T-helper 2 cell (primary cell): ENCODE data around the gene CDH16.
A peak's percentile ranks its signal among the peaks of the same experiment; 100 is the strongest.

Experiments
- DNase-seq, 5 experiments: peaks; one replicate each; pipeline versions ENCODE4 v3.0.0 to v3.0.0-alpha.2; 2012 to 2022

Gene CDH16

DNA sequence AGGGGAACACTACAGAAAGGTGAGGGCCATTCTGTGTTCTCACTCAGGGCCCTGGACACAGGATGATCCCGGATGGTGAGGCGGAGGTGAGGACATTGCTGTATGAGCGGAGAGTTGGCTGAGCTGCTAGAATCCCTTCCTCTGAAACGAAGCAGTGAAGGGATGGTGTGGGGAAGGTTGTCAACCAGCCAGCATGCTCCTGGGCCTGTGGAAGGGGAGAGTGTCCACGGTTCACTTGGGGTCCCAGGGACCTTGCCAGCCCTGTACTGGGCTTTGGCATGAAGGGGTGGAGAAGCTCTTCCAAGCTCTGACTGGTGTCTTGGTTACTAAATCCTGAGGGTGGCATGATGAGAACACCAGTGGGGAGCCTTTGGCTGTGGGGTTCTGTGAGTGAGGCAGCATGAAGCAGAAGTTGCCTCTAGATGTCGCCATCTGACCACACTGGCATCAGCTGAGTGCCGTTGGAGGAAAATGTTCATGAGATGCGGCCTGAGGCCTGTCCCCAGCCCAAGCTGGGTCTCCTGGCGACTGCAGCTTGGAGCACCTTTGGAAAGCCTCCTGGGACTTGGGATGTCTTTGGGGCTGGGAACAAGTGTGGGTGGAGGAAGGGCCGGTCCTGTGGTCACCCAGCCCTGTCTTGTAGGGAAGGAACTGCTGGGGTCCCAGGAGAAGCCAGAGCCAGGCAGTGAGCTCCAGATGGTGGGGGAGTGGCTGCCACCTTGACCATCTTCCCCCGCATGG, 23.6 kb downstream of the CDH16 start:
- DNase-seq, result peak in 4 of 5 experiments; percentile 20 to 76 (median 23)

DNA sequence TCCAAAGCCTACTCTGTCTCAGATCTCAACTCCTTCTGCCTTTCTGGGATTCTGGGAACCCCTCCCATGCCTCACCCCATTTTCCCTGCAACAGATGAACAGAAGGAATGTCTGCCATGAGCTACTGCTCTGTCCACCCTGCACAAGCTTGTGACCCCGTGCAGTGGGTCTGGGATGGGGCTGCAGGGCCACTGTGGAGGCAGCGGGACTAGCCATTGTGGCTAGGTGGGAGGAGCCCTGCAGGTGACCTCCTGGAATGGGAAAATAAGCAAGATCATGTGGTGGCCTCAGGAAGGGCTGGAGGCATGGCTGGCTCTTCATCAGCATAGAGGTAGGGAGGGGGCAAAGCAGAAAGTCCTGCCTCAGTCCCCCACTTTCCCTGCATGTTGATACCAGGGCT, 24.6 kb downstream of the CDH16 start:
- no peak for DNase-seq

DNA sequence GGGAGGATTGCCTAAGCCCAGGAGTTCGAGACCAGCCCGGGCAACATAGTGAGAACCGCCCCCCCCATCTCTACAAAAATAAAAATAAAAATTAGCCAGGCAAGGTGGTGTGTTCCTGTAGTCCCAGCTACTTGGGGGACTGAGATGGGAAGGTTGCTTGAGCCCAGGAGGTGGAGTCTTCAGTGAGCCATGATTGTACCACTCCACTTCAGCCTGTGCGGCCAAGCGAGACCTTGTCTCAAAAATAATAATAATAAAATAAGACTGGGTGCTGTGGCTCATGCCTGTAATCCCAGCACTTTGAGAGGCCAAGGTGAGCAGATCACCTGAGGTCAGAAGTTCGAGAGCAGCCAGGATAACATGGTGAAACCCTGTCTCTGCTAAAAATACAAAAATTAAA, 26.9 kb downstream of the CDH16 start:
- no peak for DNase-seq

DNA sequence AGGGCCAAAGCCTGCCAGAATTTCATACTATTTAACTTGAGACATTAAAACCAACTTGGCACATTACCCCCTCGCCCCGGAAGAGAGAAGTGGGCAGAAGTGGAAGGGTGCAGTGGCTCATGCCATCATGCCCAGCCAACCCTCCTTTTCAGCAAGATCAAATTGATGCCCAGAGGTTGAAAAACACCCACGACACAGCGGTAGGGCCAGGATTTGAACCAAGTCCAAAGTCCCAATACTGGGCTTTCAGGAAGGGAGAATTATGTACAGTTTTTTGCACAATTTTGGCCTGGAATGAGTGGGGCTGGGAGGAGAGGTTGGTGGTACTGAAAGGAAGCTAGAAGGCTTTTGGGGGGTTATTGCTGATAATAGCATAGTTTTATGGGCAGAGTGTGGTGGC, 27.3 kb downstream of the CDH16 start:
- no peak for DNase-seq

DNA sequence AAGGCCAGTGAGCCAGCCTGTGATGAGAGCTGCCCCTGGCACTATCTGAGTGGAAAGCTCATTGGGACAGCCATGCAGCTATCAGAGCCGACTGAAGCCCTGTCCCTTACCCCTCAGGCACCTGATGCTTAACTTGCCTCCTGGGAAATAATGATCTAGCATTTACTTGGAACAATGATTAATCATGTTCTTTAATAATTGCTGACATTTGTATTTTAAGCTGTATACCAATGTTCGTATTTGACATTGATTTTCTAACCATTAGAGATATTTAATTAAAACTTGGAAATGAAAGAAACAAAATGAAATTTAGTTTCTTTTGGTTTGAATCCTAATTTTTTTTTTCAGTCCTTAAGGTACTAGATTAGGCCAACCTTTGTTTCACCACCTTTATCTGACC, 27.9 kb downstream of the CDH16 start:
- no peak for DNase-seq

DNA sequence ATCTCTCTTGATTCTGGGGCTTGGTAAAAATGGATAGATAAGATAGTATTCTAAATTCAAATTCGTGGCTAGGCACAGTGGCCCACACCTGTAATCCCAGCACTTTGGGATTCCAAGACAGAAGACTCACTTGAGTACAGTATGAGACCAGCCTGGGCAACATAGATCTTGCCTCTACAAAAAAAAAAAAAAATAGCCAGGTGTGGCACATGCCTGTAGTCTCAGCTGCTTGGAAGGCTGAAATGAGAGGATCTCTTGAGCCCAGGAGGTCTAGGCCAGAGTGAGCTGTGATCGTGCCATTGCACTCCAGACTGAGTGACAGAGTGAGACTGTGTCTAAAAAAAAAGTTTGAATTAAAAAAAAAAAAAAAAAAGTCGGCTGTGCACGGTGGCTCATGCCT, 29.1 kb downstream of the CDH16 start:
- no peak for DNase-seq

GRCh38 chr16:66888647-66889615, 29.8 kb downstream of the CDH16 start:
- DNase-seq, result no peak

GRCh38 chr16:66886914-66887313, 31.8 kb downstream of the CDH16 start:
- no peak for DNase-seq

DNA sequence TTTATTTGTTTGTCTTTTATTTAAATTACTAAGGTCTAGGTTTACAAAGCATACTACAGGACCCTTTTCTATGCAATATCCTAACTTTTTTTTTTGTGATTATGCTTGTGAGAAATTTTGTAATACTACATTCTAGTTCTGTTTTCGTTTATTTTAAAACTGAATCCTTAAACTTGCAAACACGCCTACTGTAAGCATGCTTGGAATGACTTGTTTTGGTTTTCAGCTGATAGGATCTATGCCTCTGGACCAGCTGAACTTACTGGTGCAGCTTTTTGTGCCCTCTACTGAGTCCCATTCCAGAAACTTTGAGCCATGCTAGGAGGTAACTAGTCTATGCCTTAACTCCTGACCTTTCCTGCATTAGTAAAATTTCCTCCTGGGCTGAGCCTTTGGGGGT, 32.4 kb downstream of the CDH16 start:
- DNase-seq, result no peak

GRCh38 chr16:66885491-66885890, 33.2 kb downstream of the CDH16 start:
- DNase-seq, result no peak

GRCh38 chr16:66882702-66883101, 36.0 kb downstream of the CDH16 start:
- DNase-seq, result no peak

DNA sequence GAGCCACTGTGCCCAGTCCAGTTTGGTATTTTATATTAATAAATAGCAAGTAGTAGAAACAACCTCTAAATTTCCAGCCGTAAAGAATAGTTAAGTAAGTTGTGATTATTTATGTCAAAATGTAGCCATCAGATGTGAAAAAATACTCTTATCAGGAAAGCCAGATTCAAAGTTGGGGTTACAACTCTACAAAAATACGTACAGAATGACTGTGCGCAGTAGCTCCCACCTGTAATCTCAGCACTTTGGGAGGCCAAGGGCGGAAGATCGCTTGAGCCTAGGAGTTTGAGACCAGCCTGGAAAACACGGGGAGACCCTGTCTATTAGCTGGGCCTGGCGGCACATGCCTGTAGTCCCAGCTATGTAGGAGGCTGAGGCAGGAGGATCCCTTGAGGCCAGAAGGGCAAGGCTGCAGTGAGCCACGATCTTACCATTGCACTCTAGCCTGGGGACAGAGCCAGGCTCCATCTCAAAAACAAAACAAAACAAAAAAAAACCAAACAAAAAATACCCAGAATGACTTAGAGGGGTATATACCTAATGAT, 36.6 kb downstream of the CDH16 start:
- DNase-seq, result no peak

DNA sequence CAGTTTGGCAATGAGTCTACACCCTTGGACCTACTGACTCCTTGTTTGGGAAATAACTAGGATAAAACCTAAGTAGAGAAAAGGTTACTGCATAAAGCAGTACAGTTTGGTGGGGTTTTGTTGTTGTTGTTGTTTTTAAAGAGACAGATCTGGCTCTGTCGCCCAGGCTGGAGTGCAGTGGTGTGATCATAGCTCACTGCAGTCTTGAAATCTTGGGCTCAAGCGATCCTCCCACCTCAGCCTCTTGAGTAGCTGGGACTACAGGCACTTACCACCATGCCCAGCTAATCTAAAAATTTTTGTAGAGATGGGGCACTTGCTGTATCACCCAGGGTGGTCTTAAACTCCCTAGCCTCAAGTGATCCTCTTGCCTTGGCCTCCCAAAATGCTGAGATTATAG, 37.1 kb downstream of the CDH16 start:
- DNase-seq, result no peak

- peak in 1 of 5 experiments; percentile 48 for DNase-seq
These were observed 37.7 kb downstream of the CDH16 start for GRCh38 chr16:66881014-66881417.

- peak; percentile 68 to 95 (median 84) for DNase-seq
These were observed 38.2 kb downstream of the CDH16 start, which contains the start of gene PDP2 for GRCh38 chr16:66880288-66881013. TSS of gene PDP2 (plus strand) at chr16:66880515. CDS start at chr16:66884285, 3,770 bp downstream.

- DNase-seq, result peak in 2 of 5 experiments; percentile 54 to 66
These were observed 40.6 kb downstream of the CDH16 start for GRCh38 chr16:66878067-66878466.

- peak in 1 of 5 experiments; percentile 72 for DNase-seq
These were observed 44.5 kb downstream of the CDH16 start for GRCh38 chr16:66874079-66874775.

DNA sequence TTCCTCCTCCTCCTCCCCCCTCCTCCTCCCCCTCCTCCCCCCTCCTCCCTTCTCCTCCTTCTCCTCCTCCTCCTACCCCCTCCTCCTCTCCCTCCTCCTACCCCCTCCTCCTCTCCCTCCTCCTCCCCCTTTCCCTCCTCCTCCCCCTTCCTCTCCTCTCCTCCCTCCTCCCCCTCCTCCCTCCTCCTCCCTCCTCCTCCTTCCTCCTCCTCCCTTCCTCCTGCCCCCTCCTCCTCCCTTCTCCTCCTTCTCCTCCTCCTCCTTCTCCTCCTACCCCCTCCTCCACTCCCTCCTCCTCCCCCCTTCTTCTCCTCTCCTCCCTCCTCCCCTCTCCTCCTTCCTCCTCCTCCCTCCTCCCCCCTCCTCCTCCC, 45.0 kb downstream of the CDH16 start:
- DNase-seq, result no peak

DNA sequence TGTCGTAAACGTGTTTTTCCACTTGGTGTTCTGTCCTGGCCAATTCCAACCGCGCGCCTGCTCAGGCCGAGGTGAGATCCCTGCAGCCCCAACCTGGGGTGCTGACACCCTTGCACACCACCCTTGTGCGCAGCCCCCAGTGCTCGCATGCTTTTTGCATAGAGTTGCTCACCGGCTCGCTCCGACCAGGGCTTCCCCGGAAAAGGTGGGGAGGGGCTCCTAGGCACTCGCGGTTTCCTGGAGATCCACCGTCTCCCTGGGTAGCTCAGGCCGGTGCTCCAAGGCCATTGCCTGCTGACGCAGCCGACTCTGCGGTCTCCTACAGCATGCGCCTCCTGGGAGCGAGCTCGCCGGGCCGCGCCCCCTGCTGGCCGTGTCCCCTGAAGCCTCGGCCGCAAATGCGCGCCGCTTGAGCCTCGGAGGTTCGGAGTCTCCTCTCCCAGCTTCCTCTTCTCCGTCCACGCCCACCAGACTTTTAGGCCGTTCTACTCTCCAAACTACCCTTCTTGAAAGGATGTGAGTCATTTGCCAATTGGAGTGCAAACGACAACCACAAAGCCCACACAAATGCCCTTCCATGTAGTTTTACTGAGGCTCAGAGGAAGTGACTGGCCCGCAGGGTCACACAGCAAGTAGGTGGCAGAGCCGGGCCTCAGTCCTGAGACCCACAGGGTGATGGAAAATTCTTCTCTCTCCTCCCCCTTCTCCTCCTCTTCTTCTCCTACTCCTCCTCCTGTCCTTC, 45.6 kb downstream of the CDH16 start:
- peak; percentile 69 to 98 (median 83) for DNase-seq

- DNase-seq, result no peak
These were observed 46.1 kb downstream of the CDH16 start for GRCh38 chr16:66872559-66872942.

DNA sequence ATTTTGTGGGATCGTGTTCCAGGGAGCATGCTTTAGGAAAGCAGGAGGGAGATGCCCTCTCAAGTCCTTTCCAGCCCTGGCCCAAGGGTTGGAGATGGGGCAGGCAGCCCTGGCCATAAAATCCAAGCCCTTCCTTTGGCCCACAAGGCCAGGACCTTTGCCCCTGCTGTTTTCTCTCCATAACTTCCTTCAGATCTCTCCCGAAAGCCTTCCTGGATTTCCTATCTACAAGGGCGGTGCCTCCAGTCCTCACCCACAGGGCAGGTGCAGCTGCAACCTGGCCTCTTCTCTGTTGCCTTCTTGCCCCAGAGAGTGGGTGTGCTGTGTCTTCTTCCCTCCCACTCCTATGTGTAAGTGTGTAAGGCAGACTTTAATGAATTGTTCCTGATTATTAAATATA, 46.8 kb downstream of the CDH16 start:
- DNase-seq, result no peak
